Muscle of arm (tissue), 12 donors: ENCODE data around the gene MUSK. TPM values are rescaled to one million over a fixed set of nuclear protein-coding genes. Genes with fewer than 3 reads are reported as not detected.

Source experiments
- polyA plus RNA-seq, 12 donors: library from polyadenylated mRNA; unstranded; fragments of 120-200 nt; gene quantifications; one replicate each; pipeline ENCODE4 v1.2.1, GENCODE V29; 2013; ENCODE audit not compliant: insufficient read length in 12 of 12

Gene MUSK
- polyA plus RNA-seq, 12 donors = 5.0 to 22.2 (median 15.2) TPM; not detected in 1

Other genes with a start within 250 kb of the MUSK start
- 10 to 100 TPM in 11 of 12 donors, not detected in 1; 15.1 to 40.3 (median 23.7) TPM for gene SVEP1, start 89.0 kb upstream of the MUSK start, polyA plus RNA-seq